A673 (cell line): Measurements from ENCODE around the gene ZAR1L. TPM values are rescaled to one million over a fixed set of nuclear protein-coding genes. Genes with fewer than 3 reads are reported as not detected.
A peak's percentile ranks its signal among the peaks of the same experiment; 100 is the strongest.

ENCODE experiments used
- BruUV-seq: library from RNA; stranded (reverse); fragments of 400-500 nt; replicated peaks from 2 replicates; lab custom pipeline; 2021; lab: Mats Ljungman, UMichigan
- CTCF ChIA-PET: fragments of 300-600 bp; sonication (Branson Sonifier 250); formaldehyde crosslinking; loops from one replicate; lab custom pipeline; 2022; ENCODE audit warnings: antibody characterized with exemption; lab: Charles Lee
- POLR2A ChIA-PET: fragments of 300-600 bp; sonication (Branson Sonifier 250); formaldehyde crosslinking; loops from one replicate; lab custom pipeline; 2022; ENCODE audit warnings: antibody characterized with exemption; ENCODE audit not compliant: low non-redundant PET; lab: Charles Lee
- DNase-seq: peaks from one replicate; pipeline ENCODE4 v3.0.0-alpha.2; 2015; ENCODE audit warnings: low spot score
- H3K27ac ChIP-seq: fragments of 200-600 bp; sonication (generic); 2 replicates; pipeline ENCODE4 v1.5.1; 2016; ENCODE audit warnings: mixed run types, low read depth, mild to moderate bottlenecking, mixed read lengths, antibody characterized with exemption, low read length; ENCODE audit not compliant: poor library complexity, severe bottlenecking
- H3K27me3 ChIP-seq: fragments of 200-600 bp; sonication (generic); replicated peaks from 2 replicates; pipeline ENCODE4 v1.6.1; 2017; ENCODE audit warnings: mixed run types, low read depth, mild to moderate bottlenecking, mixed read lengths, antibody characterized with exemption, low read length; ENCODE audit not compliant: insufficient read depth, poor library complexity
- H3K36me3 ChIP-seq: fragments of 200-600 bp; sonication (generic); 2 replicates; pipeline ENCODE4 v1.6.1; 2016; ENCODE audit warnings: mixed run types, mild to moderate bottlenecking, mixed read lengths, antibody characterized with exemption, low read length; ENCODE audit not compliant: insufficient read depth, poor library complexity, severe bottlenecking
- H3K4me1 ChIP-seq: fragments of 200-600 bp; sonication (generic); 2 replicates; pipeline ENCODE4 v1.6.1; 2017; ENCODE audit warnings: mixed run types, mild to moderate bottlenecking, mixed read lengths, antibody characterized with exemption, low read length; ENCODE audit not compliant: insufficient read depth, poor library complexity, severe bottlenecking
- H3K4me3 ChIP-seq: fragments of 200-600 bp; sonication (generic); 2 replicates; pipeline ENCODE4 v1.5.1; 2016; ENCODE audit warnings: low read depth, mixed run types, mild to moderate bottlenecking, mixed read lengths, low read length; ENCODE audit not compliant: poor library complexity, severe bottlenecking
- H3K9me3 ChIP-seq: fragments of 200-600 bp; sonication (generic); 2 replicates; pipeline ENCODE4 v1.6.1; 2016; ENCODE audit warnings: mixed run types, low read depth, mild to moderate bottlenecking, mixed read lengths, antibody characterized with exemption, low read length; ENCODE audit not compliant: poor library complexity, severe bottlenecking
- EZH2 ChIP-seq: fragments of 200-600 bp; sonication (generic); IDR thresholded peaks from 2 replicates; pipeline ENCODE4 v1.6.1; 2017; ENCODE audit warnings: borderline replicate concordance, low read depth, mild to moderate bottlenecking, mixed read lengths, antibody characterized with exemption, low read length; ENCODE audit not compliant: poor library complexity, severe bottlenecking
- intact Hi-C: fragments of 100-400 bp; cut with micrococcal nuclease; formaldehyde crosslinking; loops from one replicate; pipeline ENCODE4 v1.10.0; 2022; ENCODE audit not compliant: unreplicated experiment
- total RNA-seq: library from RNA; stranded (reverse); gene quantifications from 2 replicates; pipeline ENCODE4 v1.2.3, GENCODE V29; 2021
- TF ChIP-seq, protein P1 (sequence below): fragments of 300-800, 200-600 bp; sonication (generic); conservative IDR thresholded peaks from 2 replicates; pipeline ENCODE4 v1.5.1; 2017; ENCODE audit warnings: low read depth, mild to moderate bottlenecking, antibody characterized with exemption, low read length, moderate library complexity, mixed read lengths

ZAR1L gene
- total RNA-seq, 1 experiment from 2014 or later: not detected

DNA sequence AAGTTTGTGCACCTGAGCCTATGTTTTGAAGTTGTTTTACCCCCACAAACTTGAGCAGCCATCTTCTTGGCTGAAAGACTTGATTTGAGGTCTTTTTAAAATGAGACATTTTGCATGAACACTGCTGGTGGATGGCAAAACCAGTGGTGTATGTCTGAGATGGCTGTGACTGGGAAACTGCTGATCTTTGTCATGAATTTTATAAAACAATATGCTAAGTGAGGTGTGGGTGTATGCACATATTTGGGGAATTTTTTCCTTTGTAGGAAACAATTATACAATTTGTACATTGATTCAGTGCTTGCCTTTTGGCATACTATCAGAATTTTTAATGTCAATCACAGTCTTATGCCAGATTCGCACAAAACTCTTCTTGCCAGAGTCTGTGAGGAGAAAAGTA, 52.5 kb downstream of the ZAR1L start:
- H3K36me3 ChIP-seq: no peaks in the 10 kb centered on the region
- no peak overlapping the region for H3K4me3 ChIP-seq
- no peaks in the 10 kb centered on the region for H3K9me3 ChIP-seq
- no peak overlapping the region for H3K27ac ChIP-seq
- no peak for DNase-seq
- CTCF ChIA-PET: no interaction called here
- TF ChIP-seq, protein P1, sequence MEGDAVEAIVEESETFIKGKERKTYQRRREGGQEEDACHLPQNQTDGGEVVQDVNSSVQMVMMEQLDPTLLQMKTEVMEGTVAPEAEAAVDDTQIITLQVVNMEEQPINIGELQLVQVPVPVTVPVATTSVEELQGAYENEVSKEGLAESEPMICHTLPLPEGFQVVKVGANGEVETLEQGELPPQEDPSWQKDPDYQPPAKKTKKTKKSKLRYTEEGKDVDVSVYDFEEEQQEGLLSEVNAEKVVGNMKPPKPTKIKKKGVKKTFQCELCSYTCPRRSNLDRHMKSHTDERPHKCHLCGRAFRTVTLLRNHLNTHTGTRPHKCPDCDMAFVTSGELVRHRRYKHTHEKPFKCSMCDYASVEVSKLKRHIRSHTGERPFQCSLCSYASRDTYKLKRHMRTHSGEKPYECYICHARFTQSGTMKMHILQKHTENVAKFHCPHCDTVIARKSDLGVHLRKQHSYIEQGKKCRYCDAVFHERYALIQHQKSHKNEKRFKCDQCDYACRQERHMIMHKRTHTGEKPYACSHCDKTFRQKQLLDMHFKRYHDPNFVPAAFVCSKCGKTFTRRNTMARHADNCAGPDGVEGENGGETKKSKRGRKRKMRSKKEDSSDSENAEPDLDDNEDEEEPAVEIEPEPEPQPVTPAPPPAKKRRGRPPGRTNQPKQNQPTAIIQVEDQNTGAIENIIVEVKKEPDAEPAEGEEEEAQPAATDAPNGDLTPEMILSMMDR: no peak
- TF ChIP-seq EZH2: no peak
- POLR2A ChIA-PET: no interaction called here
- BruUV-seq: no TSS peak
- H3K27me3 ChIP-seq: no peaks in the 10 kb centered on the region
- intact Hi-C loops: loop anchor here (5.0 kb wide), 1 partner anchor 40 kb away; no protein-coding TSS in a partner anchor
- no peaks in the 10 kb centered on the region for H3K4me1 ChIP-seq

DNA sequence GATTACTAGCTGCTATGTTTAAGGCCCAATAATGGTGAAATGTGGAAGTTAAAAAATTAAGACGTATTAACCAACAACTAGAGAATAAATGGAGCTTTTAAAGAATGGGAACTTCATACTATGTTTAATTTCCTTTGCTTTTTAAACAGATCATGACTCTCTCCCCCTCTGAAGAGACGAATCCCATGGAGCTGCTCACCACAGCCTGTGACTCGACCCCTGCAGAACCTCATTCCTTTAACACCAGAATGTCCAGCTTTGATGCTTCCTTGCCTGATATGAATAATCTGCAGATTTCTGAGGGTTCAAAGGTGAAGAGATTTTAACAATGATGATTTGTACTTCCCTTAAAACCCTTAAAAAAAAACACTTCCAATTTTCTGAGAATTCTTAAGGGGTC, 53.0 kb downstream of the ZAR1L start:
- no peak for DNase-seq
- intact Hi-C loops: loop anchor here (5.0 kb wide), 1 partner anchor 40 kb away; no protein-coding TSS in a partner anchor
- TF ChIP-seq, protein P1: no peak
- TF ChIP-seq EZH2: no peak
- no TSS peak for BruUV-seq
- no peaks in the 10 kb centered on the region for H3K9me3 ChIP-seq
- H3K27ac ChIP-seq: no peak overlapping the region
- POLR2A ChIA-PET: no interaction called here
- CTCF ChIA-PET: no interaction called here
- H3K4me1 ChIP-seq: no peaks in the 10 kb centered on the region
- no peak overlapping the region for H3K4me3 ChIP-seq
- H3K36me3 ChIP-seq: no peaks in the 10 kb centered on the region
- no peaks in the 10 kb centered on the region for H3K27me3 ChIP-seq

DNA sequence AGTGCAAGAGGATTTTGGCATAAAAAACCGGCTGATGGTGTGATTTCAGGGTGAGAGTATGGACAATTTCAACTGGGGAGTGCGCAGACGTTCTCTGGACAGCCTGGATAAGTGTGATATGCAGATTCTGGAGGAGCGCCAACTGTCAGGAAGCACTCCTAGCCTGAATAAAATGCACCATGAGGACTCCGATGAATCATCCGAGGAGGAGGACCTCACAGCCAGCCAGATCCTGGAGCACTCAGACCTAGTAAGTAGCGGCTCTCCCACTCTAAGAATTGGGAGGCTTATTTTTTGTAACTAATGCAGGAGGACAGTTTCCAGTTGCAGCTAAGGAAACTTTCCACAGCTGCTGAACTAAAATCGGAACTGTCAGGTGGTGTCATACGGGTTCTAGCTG, 53.6 kb downstream of the ZAR1L start:
- no peaks in the 10 kb centered on the region for H3K9me3 ChIP-seq
- no peak for TF ChIP-seq EZH2
- TF ChIP-seq, protein P1: no peak
- BruUV-seq: no TSS peak
- H3K27me3 ChIP-seq: no peaks in the 10 kb centered on the region
- ChIA-PET POLR2A (no interaction called here), CTCF (no interaction called here)
- H3K27ac ChIP-seq: no peak overlapping the region
- intact Hi-C loops: loop anchor here (5.0 kb wide), 1 partner anchor 41 kb away; no protein-coding TSS in a partner anchor
- H3K36me3 ChIP-seq: no peaks in the 10 kb centered on the region
- H3K4me1 ChIP-seq: no peaks in the 10 kb centered on the region
- peak; percentile 79 for DNase-seq
- H3K4me3 ChIP-seq: no peak overlapping the region
